ENCODE data around the gene STXBP1. TPM values are rescaled to one million over a fixed set of nuclear protein-coding genes. Genes with fewer than 3 reads are reported as not detected.

The STXBP1 gene
- total and polyA plus RNA-seq, 2 of the 4 experiments (the other 2 are of a cell fraction), result 15.8 to 22.6 TPM

DNA sequence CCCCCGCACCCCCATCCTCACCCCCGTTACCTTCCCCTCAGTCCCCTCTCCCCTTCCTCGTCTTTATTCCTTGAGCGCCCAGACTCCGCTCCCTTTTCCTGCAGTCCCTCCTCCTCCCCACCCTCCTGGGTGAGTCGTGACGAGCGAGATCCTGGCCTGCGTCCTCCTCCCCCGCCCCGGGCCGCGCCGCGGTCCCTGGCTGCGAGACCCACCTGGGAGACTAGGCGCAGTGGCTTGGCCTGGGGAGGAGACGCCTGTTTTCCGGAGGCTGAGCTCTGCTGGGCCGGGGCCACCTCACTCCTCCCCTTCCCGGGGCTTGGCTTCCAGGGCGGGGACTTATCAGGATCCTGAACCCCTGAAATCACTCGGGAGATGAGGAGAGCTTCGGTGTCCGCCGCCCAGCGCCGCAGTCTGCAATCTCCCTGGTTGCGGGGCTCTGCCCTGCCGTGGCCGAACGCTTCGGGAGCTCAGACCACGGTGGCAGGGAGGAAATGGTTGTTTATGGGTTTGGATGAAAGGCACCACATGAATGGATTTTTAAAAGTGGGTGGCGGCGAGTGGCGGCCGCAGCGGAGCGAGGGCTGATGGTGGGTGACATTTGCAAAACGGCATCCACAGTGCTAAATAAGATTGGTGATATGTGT is 984 bp downstream of the STXBP1 start (continued):
- TF ChIP-seq, protein P1, sequence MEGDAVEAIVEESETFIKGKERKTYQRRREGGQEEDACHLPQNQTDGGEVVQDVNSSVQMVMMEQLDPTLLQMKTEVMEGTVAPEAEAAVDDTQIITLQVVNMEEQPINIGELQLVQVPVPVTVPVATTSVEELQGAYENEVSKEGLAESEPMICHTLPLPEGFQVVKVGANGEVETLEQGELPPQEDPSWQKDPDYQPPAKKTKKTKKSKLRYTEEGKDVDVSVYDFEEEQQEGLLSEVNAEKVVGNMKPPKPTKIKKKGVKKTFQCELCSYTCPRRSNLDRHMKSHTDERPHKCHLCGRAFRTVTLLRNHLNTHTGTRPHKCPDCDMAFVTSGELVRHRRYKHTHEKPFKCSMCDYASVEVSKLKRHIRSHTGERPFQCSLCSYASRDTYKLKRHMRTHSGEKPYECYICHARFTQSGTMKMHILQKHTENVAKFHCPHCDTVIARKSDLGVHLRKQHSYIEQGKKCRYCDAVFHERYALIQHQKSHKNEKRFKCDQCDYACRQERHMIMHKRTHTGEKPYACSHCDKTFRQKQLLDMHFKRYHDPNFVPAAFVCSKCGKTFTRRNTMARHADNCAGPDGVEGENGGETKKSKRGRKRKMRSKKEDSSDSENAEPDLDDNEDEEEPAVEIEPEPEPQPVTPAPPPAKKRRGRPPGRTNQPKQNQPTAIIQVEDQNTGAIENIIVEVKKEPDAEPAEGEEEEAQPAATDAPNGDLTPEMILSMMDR (conservative IDR thresholded peaks at IDR 0.05; ENCODE audit: low read depth, low read length), result no peak

DNA sequence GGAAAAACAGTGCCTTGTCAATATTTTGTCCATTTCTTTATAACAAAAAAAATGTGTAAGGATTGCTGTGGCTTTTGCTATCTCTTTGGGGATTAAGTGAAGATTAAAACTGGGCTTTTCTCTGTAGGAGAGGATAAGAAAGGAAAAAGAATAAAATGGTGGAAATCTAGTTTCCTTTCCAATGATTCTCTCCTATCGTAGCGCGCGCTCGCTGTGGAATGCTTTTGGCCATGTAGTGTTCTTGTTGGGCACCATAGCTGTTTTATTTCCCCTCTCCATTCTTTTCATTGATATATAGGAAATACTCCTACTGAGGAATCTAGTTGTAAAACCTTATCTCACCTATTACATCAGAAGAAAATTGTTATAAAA is 1.5 kb downstream of the STXBP1 start:
- Histone ChIP-seq H3K27ac (ENCODE audit: insufficient read depth, low read length) (no peak overlapping the region; the same call in 1 of the 2 replicates), H2BK120ac (ENCODE audit: low read depth, low read length) (no peak overlapping the region), H3K9me3 (ENCODE audit: control insufficient read depth, insufficient read depth, low read length) (no peaks in the 10 kb centered on the region), H3K4me3 (ENCODE audit: insufficient read depth, low read depth, low read length) (peak overlapping the region; percentile 97), H3K27me3 (ENCODE audit: control insufficient read depth, insufficient read depth, low read length) (no peaks in the 10 kb centered on the region), H3K9me1 (ENCODE audit: insufficient read depth, low read length) (no peaks in the 10 kb centered on the region), H3K23ac (ENCODE audit: low read depth, low read length) (peak overlapping the region; percentile 70), H2AK5ac (ENCODE audit: low read depth, low read length) (no peak overlapping the region), H2BK20ac (ENCODE audit: low read depth, low read length) (no peak overlapping the region), H3K4ac (ENCODE audit: low read depth, low read length) (peak overlapping the region; percentile 66), H3K79me1 (ENCODE audit: low read depth in 1 of 2, low read length in 2 of 2) (peaks cover 11 to 32% of the 10 kb centered on the region in 2 experiments), H3K56ac (ENCODE audit: extremely low read depth, insufficient read depth, low read length) (0 out of 2 replicates have a peak overlapping the region, but pooled peaks have one; percentile 64), H2BK5ac (ENCODE audit: low read depth, low read length, poor library complexity, severe bottlenecking) (no peak overlapping the region), H2AK9ac (replicated peaks; ENCODE audit: low read depth, low read length, poor library complexity) (no peak overlapping the region), H3K9ac (ENCODE audit: low read depth, low read length) (peak overlapping the region; percentile 87), H4K8ac (ENCODE audit: low read depth in 2 of 2, low read length in 2 of 2) (peak overlapping the region in 1 of 2 experiments; percentile 75; a peak in 2 of 4 replicates), H3K36me3 (ENCODE audit: control insufficient read depth, insufficient read depth, low read length) (no peaks in the 10 kb centered on the region), H4K5ac (ENCODE audit: low read depth, low read length) (no peak overlapping the region), H2AFZ (replicated peaks; ENCODE audit: low read length, poor library complexity) (peak overlapping the region; percentile 97), H2BK15ac (ENCODE audit: low read depth, low read length) (no peak overlapping the region), H4K20me1 (ENCODE audit: insufficient read depth, low read length) (peaks cover 5% of the 10 kb centered on the region), H4K91ac (ENCODE audit: insufficient read depth, low read depth, low read length) (no peak overlapping the region), H3K4me2 (ENCODE audit: low read depth, low read length) (peak overlapping the region; percentile 82), H3K4me1 (ENCODE audit: control insufficient read depth, insufficient read depth, low read length) (peaks cover 1% of the 10 kb centered on the region), H3K18ac (ENCODE audit: low read depth, low read length) (0 out of 2 replicates have a peak overlapping the region, but pooled peaks have one; percentile 32), H3K14ac (replicated peaks; ENCODE audit: low read depth, low read length) (peak overlapping the region; percentile 73; the same call in 1 of the 2 replicates)
- WGBS, 2 experiments (ENCODE audit: extremely low coverage in 2 of 2, insufficient read length in 1 of 2), result no CpG with 5 or more reads among the region's 5 CpGs
- in situ Hi-C loops (cut with MboI; ENCODE audit: low sequenced_read_pairs), result no loop called here
- dilution Hi-C loops (cut with HindIII; ENCODE audit: low sequenced_read_pairs, unreplicated experiment), result no loop called here
- BruUV-seq (replicated peaks), result no TSS peak
- CTCF ChIA-PET, result interaction anchor here (1.6 kb wide), 1 partner anchor 121 kb away, joined by 8 read pairs; the partner anchor contains the start of gene TOR2A
- no peak for ATAC-seq (ENCODE audit: low read depth)
- intact Hi-C loops (cut with micrococcal nuclease), result loop anchor here (5.0 to 10.0 kb wide), 2 partner anchors 34 to 301 kb away; partner anchors contain the start of gene ST6GALNAC4
- POLR2A ChIA-PET (ENCODE audit: unreplicated experiment), result no interaction called here
- no peak for DNase-seq
- TF ChIP-seq MXI1 (IDR thresholded peaks at IDR 0.05; ENCODE audit: borderline replicate concordance, low read depth, low read length) (no peak), NFE2L2 (IDR thresholded peaks at IDR 0.05; ENCODE audit: low read depth, low read length) (no peak), MAZ (IDR thresholded peaks at IDR 0.05; ENCODE audit: borderline replicate concordance, low read depth, low read length) (no peak), BHLHE40 (IDR thresholded peaks at IDR 0.05; ENCODE audit: low read depth, low read length) (no peak), SMC3 (IDR thresholded peaks at IDR 0.05; ENCODE audit: low read depth, low read length) (no peak), RAD21 (IDR thresholded peaks at IDR 0.05; ENCODE audit: low read length) (no peak), CEBPB (IDR thresholded peaks at IDR 0.05; ENCODE audit: low read depth, low read length) (no peak), RCOR1 (IDR thresholded peaks at IDR 0.05; ENCODE audit: insufficient replicate concordance, low read length) (no peak), CHD1 (IDR thresholded peaks at IDR 0.05; ENCODE audit: low read depth, low read length) (no peak), ELK1 (IDR thresholded peaks at IDR 0.05; ENCODE audit: borderline replicate concordance, low read depth, low read length) (no peak), RFX5 (IDR thresholded peaks at IDR 0.05; ENCODE audit: low read depth, low read length) (no peak), MAFK (IDR thresholded peaks at IDR 0.05; ENCODE audit: low read depth, low read length) (no peak), FOS (IDR thresholded peaks at IDR 0.05; ENCODE audit: low read depth, low read length) (no peak), POLR2A (IDR thresholded peaks at IDR 0.05; ENCODE audit: low read depth, low read length) (no peak)
